Sigmoid colon (tissue), 3 donors: ENCODE results near the gene ACOT7.

Source experiments
- CTCF ChIP-seq, 4 experiments: fragments of 450-650 bp in 3 of 4; fragments of 200-600 bp in 1 of 4; IDR thresholded peaks; one replicate each; pipeline ENCODE4 v1.5.1; 2016 to 2019; ENCODE audit warnings: antibody characterized with exemption in 4 of 4, mild to moderate bottlenecking in 3 of 4, moderate library complexity in 2 of 4
- POLR2A ChIP-seq, 2 donors: fragments of 450-650 bp; IDR thresholded peaks; one replicate each; pipeline ENCODE4 v1.6.1; 2016; ENCODE audit warnings: antibody characterized with exemption in 2 of 2, mild to moderate bottlenecking in 2 of 2, moderate library complexity in 2 of 2

- TF ChIP-seq POLR2A (IDR thresholded peaks at IDR 0.05) (no peak), CTCF (IDR thresholded peaks at IDR 0.05) (no peak)
These were observed 61.9 kb downstream of the ACOT7 start for GRCh38 chr1:6331543-6332273.
